ENCODE results near the gene MMD2.

MMD2 gene

DNA sequence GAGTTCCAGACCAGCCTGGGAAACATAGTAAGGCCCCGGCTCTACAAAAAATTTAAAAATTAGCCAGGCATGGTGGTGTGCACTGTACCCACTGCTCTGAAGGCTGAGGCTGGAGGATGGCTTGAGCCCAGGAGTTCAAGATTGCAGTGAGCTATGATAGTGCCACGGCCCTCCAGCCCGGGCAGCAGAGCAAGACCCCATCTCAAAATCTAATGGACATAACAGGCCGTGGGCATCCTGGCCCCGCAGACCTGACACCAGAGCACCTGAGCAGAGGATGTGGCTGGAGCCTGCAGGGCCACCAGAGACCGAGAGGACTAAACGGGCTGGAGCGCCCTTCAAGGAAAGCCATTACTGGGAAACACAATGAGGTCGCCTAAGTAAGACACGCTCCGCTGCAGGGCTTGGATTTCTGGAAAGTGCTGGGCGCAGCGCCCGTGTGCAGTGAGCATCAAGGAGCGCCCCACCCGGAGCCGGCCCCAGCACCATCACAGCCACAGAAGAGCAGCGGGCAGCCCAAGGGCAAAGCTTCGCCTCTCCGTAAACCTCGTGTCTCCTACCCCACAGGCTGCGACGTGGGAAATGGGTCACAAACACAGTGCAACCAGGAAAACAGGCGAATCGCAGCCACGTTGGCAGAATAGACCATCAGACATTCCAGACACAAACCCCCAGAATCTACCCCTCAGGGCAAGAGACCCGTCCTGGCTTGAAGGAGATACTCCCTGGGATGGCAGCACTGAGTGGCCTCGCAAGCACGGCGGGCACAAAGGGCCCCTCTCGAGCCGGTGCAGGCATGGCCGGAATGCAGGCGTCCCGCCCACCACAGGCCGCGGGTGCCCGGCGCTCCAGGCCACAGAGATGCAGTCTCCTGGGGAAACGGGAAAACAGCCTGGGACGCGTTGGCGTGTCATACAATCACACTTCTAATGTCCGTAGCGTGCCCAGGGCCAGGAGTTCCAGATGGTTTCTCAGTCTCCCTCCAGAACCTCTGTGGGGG, 80.4 kb downstream of the MMD2 start:
- H3K36me3 Mint-ChIP-seq = no peaks in the 10 kb centered on the region
- H3K4me1 Mint-ChIP-seq = peaks cover 10% of the 10 kb centered on the region
- H3K27ac Mint-ChIP-seq = no peak overlapping the region
- H3K9me3 Mint-ChIP-seq = no peaks in the 10 kb centered on the region
- CTCF ChIA-PET = no interaction called here
- no peak for DNase-seq
- no peak overlapping the region for H3K4me3 Mint-ChIP-seq
- peaks cover 44% of the 10 kb centered on the region for H3K27me3 Mint-ChIP-seq

DNA sequence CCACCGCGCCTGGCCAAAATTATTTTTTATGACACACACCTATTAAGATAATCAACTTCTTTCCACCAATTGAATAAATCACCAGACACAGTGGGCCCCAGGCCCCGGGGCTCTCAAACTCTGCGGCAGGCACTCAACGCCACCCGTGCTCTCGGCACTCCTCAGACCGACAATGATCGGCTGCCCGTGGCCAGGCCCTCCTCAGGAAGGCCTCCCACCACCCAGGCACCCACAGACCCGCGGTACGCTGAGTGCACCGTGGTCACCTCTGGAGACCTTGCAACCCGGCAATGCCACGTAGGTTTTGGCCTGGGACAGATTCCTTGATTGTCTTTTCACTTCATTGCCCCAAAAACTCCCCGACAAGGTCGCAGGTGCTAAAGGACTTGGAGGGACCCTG, 82.4 kb downstream of the MMD2 start:
- Mint-ChIP-seq H3K36me3 (no peaks in the 10 kb centered on the region), H3K27me3 (peaks cover 46% of the 10 kb centered on the region), H3K4me1 (no peaks in the 10 kb centered on the region), H3K27ac (no peak overlapping the region), H3K9me3 (no peaks in the 10 kb centered on the region), H3K4me3 (no peak overlapping the region)
- CTCF ChIA-PET = no interaction called here
- no peak for DNase-seq

DNA sequence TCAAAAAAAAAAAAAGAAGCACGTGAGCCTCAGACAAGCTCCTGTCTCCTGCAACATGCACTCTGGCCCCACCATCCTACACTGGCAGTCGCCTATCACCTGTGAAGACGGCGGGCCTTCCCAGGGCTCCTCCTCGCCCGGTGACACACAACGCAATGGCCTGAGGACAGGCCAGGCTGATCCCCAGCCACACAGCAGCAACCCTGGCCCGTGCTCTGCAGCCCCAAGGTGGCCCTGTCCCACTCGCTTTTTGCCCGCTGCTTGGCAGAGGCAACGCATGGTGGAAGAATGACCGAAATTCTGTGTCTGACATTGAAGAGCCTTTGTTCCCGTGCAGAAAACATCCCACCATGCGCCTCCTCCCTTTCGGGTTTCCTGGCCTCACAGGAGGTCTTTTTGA, 83.6 kb downstream of the MMD2 start:
- Mint-ChIP-seq H3K27ac (no peak overlapping the region), H3K4me1 (peaks cover 7% of the 10 kb centered on the region), H3K36me3 (no peaks in the 10 kb centered on the region), H3K27me3 (peaks cover 43% of the 10 kb centered on the region), H3K4me3 (no peak overlapping the region), H3K9me3 (no peaks in the 10 kb centered on the region)
- CTCF ChIA-PET = no interaction called here
- no peak for DNase-seq

DNA sequence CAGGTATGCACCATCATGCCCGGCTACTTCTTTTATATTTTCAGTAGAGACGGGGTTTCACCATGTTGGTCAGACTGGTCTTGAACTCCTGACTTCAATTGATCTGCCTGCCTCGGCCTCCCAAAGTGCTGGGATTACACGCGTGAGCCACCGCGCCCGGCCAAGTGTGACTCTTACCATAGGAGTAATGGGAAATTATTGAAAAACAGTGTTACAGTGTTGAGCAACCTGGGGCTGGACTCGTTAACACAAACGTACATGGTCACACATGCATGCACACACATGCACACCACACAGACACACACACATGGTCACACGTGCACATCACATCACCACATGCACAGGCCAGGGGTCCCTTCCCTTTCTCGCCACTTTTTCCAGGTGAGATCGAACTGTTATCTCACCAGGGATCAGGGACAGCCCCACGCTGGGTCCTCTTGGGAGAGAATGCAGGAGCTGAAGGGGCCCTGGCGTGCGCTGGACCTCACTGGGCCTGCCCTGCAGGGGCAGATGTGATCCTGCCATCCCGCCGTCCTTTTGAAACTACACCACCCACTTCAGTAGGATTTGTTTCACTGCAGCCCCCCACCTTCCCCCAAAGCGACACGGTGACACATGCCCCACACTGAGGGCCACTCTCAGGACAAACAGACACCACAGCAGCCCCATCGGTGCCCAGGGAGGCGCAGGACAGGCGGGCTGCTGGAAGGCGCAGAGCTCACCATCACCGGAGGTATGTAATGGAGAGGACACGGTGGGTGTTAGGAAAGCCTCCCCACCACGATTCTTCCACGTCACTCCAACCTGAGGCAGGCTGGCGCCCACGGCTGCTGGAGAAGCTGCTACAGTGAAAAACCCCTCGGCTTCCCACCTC, 85.7 kb downstream of the MMD2 start:
- Mint-ChIP-seq H3K27me3 (peaks cover 38% of the 10 kb centered on the region), H3K9me3 (no peaks in the 10 kb centered on the region), H3K27ac (no peak overlapping the region), H3K4me1 (peaks cover 7% of the 10 kb centered on the region), H3K4me3 (no peak overlapping the region), H3K36me3 (no peaks in the 10 kb centered on the region)
- DNase-seq = no peak
- CTCF ChIA-PET = no interaction called here

DNA sequence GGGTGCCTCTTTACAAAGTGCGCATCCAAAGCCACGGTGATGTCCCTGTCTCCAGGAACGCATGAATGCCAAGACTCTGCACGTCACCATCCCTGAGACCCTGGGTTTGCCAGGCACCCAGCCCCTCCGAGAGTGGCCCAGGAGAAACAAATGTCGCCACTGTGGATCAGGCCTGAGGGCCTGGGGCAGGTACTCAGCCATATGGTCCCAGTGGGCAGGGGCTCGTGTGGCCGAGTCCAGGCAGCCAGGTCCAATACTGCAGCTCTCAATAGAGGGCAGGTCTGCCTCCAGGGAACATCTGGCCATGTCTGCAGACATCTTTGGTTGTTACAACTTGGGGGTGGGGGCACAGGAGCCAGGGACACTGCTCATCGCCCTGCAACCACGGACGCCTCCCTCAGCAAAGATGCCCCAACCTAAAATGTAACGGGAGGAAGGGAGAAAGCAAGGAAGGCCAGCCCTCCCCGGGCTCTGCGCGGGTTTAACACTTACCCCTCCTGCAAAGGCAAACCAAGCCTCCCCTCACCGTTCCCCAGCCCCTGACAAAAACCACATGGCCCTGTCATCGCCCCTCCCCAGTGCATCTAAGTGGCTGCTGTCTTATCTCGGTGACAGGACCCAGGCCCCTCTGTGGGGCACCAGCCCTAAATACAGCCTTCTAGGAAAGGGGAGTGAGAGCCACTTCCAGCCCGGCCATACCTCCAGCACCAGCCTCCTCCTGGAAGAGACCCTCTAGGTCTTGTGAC, 86.9 kb downstream of the MMD2 start:
- Mint-ChIP-seq H3K9me3 (no peaks in the 10 kb centered on the region), H3K36me3 (no peaks in the 10 kb centered on the region), H3K4me3 (no peak overlapping the region), H3K27ac (no peak overlapping the region), H3K4me1 (peaks cover 7% of the 10 kb centered on the region), H3K27me3 (peaks cover 38% of the 10 kb centered on the region)
- no peak for DNase-seq
- CTCF ChIA-PET = no interaction called here

DNA sequence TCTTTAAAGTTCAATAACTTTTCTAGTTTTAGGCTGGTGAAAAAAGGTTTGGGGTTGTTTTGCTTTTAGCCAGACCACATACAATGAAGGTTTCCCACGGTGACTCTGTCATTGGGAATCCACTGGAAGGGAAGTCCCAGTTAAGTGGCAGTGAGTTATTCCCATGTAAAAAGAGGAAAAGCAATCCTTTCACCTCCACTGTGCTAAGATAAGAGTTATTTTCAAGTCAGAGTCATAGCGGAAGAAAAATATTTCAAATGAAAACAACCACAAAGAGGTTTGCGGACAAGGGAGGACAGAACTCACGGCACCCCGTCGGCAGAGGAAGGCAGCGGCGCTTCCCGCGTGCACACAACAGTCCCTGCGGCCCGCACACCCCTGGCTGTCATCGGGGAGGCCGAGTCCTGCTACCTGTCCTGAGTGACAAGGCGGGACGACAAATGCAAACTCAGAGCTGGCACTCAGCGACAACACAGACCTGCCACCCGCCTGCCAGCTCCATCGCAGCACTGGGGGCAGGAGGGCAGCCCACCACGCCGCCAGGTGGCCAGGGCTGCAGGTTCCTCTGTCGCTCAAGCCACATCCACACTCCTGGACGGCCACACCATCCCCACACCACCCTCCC, 87.8 kb downstream of the MMD2 start:
- CTCF ChIA-PET = interaction anchor here (0.7 kb wide), 1 partner anchor 12 kb away, joined by 3 read pairs; no protein-coding TSS in a partner anchor
- Mint-ChIP-seq H3K4me1 (peaks cover 7% of the 10 kb centered on the region), H3K36me3 (no peaks in the 10 kb centered on the region), H3K4me3 (no peak overlapping the region), H3K9me3 (no peaks in the 10 kb centered on the region), H3K27me3 (peaks cover 42% of the 10 kb centered on the region), H3K27ac (no peak overlapping the region)
- no peak for DNase-seq

DNA sequence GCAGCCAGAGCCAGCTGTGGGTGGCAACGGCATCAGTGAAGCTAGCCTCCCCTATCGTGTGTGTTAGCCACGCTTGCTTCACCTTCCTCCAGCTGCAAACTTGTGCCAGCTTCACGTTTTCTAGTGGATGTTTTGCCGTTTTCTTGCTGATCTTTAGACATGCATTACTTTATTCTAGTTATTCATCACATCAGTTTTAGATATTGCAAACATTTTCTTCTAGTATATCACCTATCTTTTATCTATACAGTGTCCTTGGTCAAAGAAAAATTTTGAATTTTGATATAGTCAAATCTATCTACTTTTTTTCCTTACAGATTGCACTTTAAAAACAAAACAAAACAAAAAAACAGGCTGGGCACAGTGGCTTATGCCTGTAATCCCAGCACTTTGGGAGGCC, 90.5 kb downstream of the MMD2 start:
- H3K36me3 Mint-ChIP-seq = no peaks in the 10 kb centered on the region
- H3K27ac Mint-ChIP-seq = no peak overlapping the region
- H3K27me3 Mint-ChIP-seq = peaks cover 58% of the 10 kb centered on the region
- CTCF ChIA-PET = no interaction called here
- peaks cover 7% of the 10 kb centered on the region for H3K4me1 Mint-ChIP-seq
- DNase-seq = no peak
- no peaks in the 10 kb centered on the region for H3K9me3 Mint-ChIP-seq
- H3K4me3 Mint-ChIP-seq = no peak overlapping the region

DNA sequence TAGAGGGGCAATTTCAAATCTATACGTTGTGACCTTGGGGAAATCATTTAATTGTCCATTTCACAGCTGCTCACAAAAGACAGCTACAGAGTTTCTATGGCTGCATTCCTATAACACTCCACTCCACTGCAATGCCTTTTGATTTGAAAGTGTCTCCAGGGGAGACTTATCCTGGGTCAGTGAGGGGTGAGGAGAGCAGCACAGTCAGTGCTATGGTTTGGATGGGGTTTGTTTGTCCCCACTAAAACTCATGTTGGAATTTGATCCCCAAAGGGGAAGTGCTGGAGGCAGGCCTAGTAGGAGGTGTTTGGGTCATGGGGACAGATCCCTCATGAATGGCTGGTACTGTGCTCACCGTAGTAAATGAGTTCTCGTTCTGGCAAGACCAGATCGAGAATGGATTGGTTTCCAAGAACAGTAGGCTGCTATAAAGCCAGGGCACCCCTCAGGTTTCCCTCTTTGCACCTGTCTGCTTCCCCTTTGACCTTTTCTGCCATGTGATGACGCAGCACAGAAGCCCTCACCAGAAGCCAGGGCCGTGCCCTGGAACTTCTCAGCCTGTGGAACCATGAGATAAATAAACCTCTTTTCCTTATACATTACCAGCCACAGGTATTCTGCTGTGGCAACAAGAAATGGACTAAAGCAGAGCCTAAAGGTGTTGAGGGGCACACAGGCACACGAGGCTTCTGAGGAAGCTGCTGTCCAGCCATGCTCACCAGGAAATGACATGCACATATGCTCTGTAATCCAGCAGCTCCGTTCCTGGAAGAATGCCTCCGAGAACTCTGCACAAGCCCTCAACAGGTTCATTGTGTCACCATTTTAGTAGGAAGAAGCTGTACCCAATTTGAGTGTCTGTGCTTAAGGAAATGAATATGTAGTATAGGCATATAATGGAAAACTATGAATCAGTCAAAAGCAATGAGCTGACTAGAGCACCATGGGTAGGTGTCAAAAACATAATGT, 92.2 kb downstream of the MMD2 start:
- H3K4me1 Mint-ChIP-seq = peaks cover 7% of the 10 kb centered on the region
- no peak overlapping the region for H3K27ac Mint-ChIP-seq
- no peak for DNase-seq
- peaks cover 2% of the 10 kb centered on the region for H3K9me3 Mint-ChIP-seq
- CTCF ChIA-PET = no interaction called here
- no peak overlapping the region for H3K4me3 Mint-ChIP-seq
- H3K36me3 Mint-ChIP-seq = no peaks in the 10 kb centered on the region
- peaks cover 59% of the 10 kb centered on the region for H3K27me3 Mint-ChIP-seq

DNA sequence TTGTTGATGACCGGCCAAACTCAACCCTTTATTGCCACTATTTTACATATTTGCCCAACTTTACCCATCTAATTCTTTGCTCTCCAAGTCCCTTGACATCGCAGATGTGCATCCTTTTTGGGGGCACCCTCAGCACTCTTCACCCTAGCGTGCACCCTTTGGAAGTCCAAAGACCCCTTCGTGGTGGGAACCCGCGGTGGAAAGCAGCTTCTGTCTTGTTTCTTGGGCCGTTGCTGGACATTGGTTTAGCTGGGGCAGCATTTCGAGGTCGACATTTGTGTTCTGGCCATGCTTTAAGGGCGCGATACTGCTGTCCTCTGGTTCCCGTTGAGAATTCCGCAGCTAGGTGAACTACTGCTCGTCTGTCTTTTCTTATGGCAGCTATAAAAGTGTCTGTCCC, 96.8 kb downstream of the MMD2 start:
- Mint-ChIP-seq H3K27me3 (peaks cover 56% of the 10 kb centered on the region), H3K9me3 (peaks cover 2% of the 10 kb centered on the region), H3K4me1 (no peaks in the 10 kb centered on the region), H3K27ac (no peak overlapping the region), H3K4me3 (peak overlapping the region; percentile 4), H3K36me3 (no peaks in the 10 kb centered on the region)
- no peak for DNase-seq
- CTCF ChIA-PET = no interaction called here

DNA sequence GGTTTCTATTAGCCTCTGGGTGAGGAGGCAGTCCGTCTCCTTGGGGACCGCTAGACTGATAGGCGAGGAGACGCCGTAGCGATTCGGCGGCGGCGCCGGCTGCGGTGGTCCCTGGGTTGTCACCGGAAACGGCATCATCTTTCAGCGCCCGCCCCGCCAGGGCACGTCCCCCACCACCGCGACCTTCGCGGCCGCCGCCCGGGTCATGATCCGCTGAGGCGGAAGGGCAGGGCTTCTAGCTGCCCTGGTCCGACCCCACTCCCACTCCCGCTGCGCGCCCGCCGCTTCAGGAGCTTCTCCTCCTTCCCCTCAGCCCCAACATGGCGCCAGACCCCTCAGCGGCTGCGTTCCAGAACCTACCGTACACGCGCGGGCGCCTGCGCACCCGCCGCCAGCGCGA, 97.3 kb downstream of the MMD2 start, which contains the start of gene PAPOLB:
PAPOLB (minus strand) TSS at position 358 of the 400 bp plus-strand sequence; CDS start at position 138, 220 bp downstream.
- Mint-ChIP-seq H3K4me3 (peak within 1 kb of the TSS; percentile 24), H3K27me3 (peaks cover 55% of the 10 kb centered on the region), H3K27ac (no peak within 1 kb of the TSS), H3K36me3 (no peaks in the 10 kb centered on the region), H3K4me1 (no peaks in the 10 kb centered on the region), H3K9me3 (peaks cover 2% of the 10 kb centered on the region)
- CTCF ChIA-PET = no interaction called here
- peak; percentile 35 for DNase-seq

DNA sequence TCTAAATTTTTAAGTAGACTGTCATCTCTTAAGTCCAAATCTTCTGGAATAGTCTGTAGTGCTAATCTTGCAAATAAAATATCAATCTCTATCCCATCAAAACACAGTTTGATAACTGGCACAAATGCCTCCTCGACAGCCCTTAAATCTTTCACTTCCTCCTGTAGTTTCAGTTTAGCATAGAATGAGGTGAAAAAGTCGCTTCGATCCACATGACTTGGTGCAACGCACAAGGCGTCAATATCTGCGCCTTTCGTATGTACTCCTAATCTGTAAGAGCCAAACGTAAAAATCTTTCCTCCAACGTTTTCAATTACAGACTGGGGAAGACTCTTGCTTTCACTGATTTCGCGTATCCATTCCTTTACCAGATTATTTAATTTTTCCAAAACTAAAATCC, 97.8 kb downstream of the MMD2 start:
- DNase-seq = no peak
- CTCF ChIA-PET = no interaction called here
- Mint-ChIP-seq H3K4me1 (no peaks in the 10 kb centered on the region), H3K9me3 (peaks cover 2% of the 10 kb centered on the region), H3K27ac (no peak overlapping the region), H3K36me3 (no peaks in the 10 kb centered on the region), H3K4me3 (no peak overlapping the region), H3K27me3 (peaks cover 52% of the 10 kb centered on the region)

DNA sequence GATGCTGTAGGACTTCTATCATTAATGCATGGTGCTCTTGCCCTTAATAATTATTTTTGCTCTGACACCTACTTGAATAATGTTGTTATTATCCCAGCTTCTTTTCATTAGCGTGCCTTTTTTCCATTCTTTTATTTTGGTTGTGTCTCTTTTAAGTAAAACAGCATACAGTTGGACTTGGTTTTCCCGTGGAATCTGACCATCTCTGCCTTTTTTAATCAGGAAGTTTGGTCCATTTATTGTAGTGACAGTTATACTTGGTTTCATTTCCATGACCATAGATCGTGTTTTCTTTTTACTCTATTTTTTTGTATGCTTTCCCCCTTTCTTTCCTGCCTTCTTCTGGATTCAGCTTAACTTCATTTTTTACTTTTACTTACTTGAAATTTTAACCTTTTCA, 101.8 kb downstream of the MMD2 start:
- no peak for DNase-seq
- Mint-ChIP-seq H3K27me3 (peaks cover 19% of the 10 kb centered on the region), H3K36me3 (no peaks in the 10 kb centered on the region), H3K4me1 (no peaks in the 10 kb centered on the region), H3K4me3 (no peak overlapping the region), H3K9me3 (no peaks in the 10 kb centered on the region), H3K27ac (no peak overlapping the region)
- CTCF ChIA-PET = no interaction called here
